Subcutaneous adipose tissue (tissue), 4 donors: Measurements from ENCODE around the gene MBD3. TPM values are rescaled to one million over a fixed set of nuclear protein-coding genes. Genes with fewer than 3 reads are reported as not detected.

Experiments used
- small RNA-seq: library from RNA; depleted of rRNA; stranded (forward); fragments of <200 nt; gene quantifications from one replicate; pipeline ENCODE3, GENCODE V24; 2016
- total RNA-seq, 4 donors: library from RNA; depleted of rRNA; stranded (reverse); fragments of >200 nt; gene quantifications; one replicate each; pipeline ENCODE4 v1.1.0, GENCODE V29; 2016
- TF ChIP-seq, protein P1 (sequence below): fragments of 450-650 bp; IDR thresholded peaks from one replicate; pipeline ENCODE4 v1.5.1; 2016; ENCODE audit warnings: low read depth, mild to moderate bottlenecking, control low read depth, antibody characterized with exemption, moderate library complexity

MBD3 gene
- total RNA-seq, 4 donors from 2014 or later, result 31.0 to 83.6 (median 35.5) TPM

DNA sequence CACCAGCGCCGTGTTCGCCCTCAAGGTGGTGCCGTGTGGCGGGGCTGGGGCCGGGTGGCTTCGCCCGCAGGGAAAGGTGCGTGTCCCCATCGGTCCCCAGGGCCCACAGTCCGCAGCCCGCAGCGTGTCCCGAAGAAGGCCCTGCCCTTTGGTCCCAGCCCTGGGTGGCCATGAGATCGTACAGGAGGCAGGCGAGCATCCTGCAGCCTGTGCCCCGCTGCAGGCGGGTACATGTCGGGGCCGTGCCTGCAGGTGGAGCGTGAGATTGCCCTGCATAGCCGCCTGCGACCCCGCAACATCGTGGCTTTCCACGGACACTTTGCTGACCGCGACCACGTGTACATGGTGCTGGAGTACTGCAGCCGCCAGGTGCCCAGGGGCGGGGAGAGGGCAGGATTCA is 67.3 kb downstream of the MBD3 start:
- TF ChIP-seq, protein P1, sequence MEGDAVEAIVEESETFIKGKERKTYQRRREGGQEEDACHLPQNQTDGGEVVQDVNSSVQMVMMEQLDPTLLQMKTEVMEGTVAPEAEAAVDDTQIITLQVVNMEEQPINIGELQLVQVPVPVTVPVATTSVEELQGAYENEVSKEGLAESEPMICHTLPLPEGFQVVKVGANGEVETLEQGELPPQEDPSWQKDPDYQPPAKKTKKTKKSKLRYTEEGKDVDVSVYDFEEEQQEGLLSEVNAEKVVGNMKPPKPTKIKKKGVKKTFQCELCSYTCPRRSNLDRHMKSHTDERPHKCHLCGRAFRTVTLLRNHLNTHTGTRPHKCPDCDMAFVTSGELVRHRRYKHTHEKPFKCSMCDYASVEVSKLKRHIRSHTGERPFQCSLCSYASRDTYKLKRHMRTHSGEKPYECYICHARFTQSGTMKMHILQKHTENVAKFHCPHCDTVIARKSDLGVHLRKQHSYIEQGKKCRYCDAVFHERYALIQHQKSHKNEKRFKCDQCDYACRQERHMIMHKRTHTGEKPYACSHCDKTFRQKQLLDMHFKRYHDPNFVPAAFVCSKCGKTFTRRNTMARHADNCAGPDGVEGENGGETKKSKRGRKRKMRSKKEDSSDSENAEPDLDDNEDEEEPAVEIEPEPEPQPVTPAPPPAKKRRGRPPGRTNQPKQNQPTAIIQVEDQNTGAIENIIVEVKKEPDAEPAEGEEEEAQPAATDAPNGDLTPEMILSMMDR, result no peak

DNA sequence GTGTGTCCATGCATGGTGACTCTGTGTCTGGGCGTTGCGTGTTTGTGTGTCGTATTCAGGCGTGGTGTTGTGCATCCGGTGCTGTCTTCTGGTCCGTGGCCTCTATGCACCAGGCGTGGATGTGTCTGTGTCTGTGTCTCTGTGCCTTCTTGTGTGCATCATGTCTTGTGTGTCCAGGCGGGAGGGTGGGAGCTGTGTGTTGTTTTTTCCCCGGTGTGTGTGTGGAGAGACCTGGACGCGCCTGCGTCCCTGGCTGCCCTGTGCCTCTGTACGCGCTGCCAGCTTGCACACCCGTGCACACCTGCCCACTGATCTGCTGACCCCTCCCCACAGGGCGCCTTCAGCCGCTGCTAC is 67.7 kb downstream of the MBD3 start:
- TF ChIP-seq, protein P1, result no peak

DNA sequence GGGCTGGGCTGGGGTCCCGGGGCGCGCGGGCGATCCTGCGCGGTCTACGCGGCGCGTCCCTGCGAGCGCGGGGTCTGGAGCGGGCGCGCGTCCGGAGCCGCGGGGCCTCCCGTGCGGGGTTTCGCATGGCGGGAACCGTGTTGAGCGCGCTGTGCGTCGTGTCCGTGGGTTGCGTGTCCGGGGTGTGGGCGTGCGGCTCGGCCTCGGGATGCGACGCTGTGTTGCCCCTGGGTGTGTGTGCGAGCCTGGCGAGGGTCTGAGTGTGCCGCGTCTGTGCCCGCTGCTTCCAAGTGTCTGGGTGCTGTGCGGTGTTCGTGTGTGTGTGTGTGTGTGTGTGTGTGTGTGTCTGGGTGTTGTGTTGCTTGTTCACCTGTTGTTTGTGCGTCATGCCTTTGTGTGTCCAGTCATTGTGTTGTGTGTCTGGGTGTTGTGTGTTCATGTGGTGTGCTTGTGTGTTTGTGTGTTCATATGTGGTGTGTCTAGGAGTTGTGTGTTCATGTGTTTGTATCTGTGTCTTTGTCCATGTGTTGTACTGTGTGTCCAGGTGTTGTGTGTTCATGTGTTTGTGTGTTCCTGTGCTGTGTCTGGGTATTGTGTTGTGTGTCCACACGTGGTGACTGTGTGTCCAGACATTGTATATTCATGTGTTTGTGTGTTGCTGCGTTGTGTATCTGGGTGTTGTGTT is 68.2 kb downstream of the MBD3 start:
- TF ChIP-seq, protein P1, result no peak

Small RNAs within 50 kb of the gene (small RNA-seq; reads per million reads assigned to genes)
- gene AC005943.2 (not detected), gene RN7SL477P (not detected), gene RNU6-1223P (not detected)

Other genes with a start within 250 kb of the MBD3 start
- gene NDUFS7, start 209.0 kb downstream of the MBD3 start, total RNA-seq, result 100 to 1,000 TPM in 2 of 4 donors, 10 to 100 TPM in 2; 38.5 to 105 (median 95.6) TPM
- gene GAMT, start 191.3 kb downstream of the MBD3 start, total RNA-seq, result 10 to 100 TPM in 3 of 4 donors, 1 to 10 TPM in 1; 4.2 to 29.3 (median 17.2) TPM
- 10 to 100 TPM; 25.8 to 46.7 (median 33.6) TPM for gene DAZAP1, start 185.3 kb downstream of the MBD3 start, total RNA-seq
- 1,000 to 10,000 TPM; 2,032 to 3,816 (median 2,914) TPM for gene RPS15, start 154.5 kb downstream of the MBD3 start, total RNA-seq
- under 1 TPM in 3 of 4 donors, not detected in 1; 0.17 to 0.22 (median 0.19) TPM for gene APC2, start 142.7 kb downstream of the MBD3 start, total RNA-seq
- 10 to 100 TPM in 3 of 4 donors, 1 to 10 TPM in 1; 2.9 to 29.4 (median 19.5) TPM for gene C19orf25, start 113.7 kb downstream of the MBD3 start, total RNA-seq
- gene PCSK4, start 102.5 kb downstream of the MBD3 start, total RNA-seq, result 1 to 10 TPM in 3 of 4 donors, under 1 TPM in 1; 0.65 to 2.6 (median 1.8) TPM
- 10 to 100 TPM in 1 of 4 donors, 1 to 10 TPM in 3; 3.1 to 19.0 (median 3.7) TPM for gene REEP6, start 101.7 kb downstream of the MBD3 start, total RNA-seq
- gene ADAMTSL5, start 79.8 kb downstream of the MBD3 start, total RNA-seq, result 1 to 10 TPM in 1 of 4 donors, under 1 TPM in 1, not detected in 2; 0.51 to 1.3 TPM
- not detected for gene PLK5, start 68.8 kb downstream of the MBD3 start, total RNA-seq
- gene MEX3D, start 24.5 kb downstream of the MBD3 start, total RNA-seq, result 1 to 10 TPM; 4.9 to 7.9 (median 6.5) TPM
- gene UQCR11, start 12.6 kb upstream of the MBD3 start, total RNA-seq, result 10 to 100 TPM; 55.0 to 76.8 (median 73.8) TPM
- gene TCF3, start 59.8 kb upstream of the MBD3 start, total RNA-seq, result 10 to 100 TPM; 13.0 to 34.8 (median 22.9) TPM
- gene ONECUT3, start 160.6 kb upstream of the MBD3 start, total RNA-seq, result not detected
- gene ATP8B3, start 219.4 kb upstream of the MBD3 start, total RNA-seq, result 1 to 10 TPM; 1.5 to 3.3 (median 1.8) TPM